CD4-positive, alpha-beta T cell treated with Interleukin-15 for 1 hour (primary cell): ENCODE measurements around the gene RPF1.
"Not testable (repeated sequence)": the region's sequence is repeated elsewhere in the genome, so short reads cannot be mapped to it uniquely, and the experiment has no call there.

Experiments
- DNase-seq: peaks from one replicate; pipeline ENCODE4 v3.0.0-alpha.2; 2020

RPF1 gene, protein sequence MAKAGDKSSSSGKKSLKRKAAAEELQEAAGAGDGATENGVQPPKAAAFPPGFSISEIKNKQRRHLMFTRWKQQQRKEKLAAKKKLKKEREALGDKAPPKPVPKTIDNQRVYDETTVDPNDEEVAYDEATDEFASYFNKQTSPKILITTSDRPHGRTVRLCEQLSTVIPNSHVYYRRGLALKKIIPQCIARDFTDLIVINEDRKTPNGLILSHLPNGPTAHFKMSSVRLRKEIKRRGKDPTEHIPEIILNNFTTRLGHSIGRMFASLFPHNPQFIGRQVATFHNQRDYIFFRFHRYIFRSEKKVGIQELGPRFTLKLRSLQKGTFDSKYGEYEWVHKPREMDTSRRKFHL

DNA sequence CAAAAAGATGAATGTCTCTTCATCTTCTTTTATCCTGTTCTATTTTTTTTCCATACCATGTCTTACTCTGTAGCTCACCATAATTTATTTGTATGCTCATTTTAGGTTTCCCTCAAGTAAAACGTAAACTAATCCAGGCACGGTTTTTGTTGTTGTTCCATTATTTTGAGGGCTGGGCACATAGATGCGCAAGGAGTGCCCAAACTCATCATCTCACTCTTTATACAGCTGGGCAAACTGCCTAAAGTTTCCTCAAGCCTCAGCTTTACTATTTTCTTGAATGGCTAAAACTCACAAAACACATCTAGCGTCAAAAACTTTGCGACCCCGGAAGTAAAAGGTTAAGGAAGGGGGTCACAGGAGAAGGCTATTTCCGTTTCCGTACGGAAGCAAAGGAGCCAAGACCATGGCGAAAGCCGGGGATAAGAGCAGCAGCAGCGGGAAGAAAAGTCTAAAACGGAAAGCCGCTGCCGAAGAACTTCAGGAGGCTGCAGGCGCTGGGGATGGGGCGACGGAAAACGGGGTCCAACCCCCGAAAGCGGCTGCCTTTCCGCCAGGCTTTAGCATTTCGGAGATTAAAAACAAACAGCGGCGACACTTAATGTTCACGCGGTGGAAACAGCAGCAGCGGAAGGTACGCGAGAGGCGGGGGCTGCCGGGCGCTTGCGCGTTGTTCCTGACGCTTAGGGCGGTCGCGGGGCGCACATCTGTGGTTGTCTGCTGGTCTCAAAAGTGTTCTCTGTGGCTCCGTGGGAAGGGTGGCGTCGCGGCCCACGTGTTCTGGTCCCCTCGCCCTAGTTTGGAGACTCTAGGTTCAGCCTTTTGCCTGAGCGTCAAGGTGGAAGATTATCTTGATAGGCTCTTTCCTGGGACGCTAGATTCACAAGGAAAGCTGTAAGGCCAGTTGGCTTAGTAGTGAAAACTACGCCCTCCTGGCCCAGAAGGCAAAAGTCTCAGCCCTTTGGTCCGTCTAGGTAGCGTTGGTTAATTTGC is at the start of gene RPF1:
Gene RPF1 (plus strand): TSS at position 391 of the 993 bp plus-strand sequence. CDS start 16 bp downstream, at position 407.
- DNase-seq = peak; percentile 80

DNA sequence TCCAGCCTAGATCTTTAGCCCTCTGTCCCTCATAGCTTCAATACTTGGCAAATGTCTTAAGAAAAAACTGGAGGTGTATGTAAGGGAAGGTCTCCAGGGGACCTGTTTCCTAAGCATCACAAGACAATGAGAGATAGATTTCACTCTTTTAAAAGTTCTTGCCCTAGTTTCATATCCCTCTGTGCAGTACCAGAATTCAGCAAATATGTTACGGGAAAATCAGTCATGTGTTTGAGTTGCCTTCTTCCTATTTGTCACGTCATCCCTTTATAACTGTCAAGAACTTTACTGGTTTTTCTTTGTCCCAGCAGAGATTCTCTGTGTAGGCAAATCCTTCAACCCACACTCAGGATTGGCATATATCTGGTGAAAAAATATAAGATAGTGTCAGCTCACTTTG is 48.5 kb upstream of the RPF1 start:
- DNase-seq = no peak

DNA sequence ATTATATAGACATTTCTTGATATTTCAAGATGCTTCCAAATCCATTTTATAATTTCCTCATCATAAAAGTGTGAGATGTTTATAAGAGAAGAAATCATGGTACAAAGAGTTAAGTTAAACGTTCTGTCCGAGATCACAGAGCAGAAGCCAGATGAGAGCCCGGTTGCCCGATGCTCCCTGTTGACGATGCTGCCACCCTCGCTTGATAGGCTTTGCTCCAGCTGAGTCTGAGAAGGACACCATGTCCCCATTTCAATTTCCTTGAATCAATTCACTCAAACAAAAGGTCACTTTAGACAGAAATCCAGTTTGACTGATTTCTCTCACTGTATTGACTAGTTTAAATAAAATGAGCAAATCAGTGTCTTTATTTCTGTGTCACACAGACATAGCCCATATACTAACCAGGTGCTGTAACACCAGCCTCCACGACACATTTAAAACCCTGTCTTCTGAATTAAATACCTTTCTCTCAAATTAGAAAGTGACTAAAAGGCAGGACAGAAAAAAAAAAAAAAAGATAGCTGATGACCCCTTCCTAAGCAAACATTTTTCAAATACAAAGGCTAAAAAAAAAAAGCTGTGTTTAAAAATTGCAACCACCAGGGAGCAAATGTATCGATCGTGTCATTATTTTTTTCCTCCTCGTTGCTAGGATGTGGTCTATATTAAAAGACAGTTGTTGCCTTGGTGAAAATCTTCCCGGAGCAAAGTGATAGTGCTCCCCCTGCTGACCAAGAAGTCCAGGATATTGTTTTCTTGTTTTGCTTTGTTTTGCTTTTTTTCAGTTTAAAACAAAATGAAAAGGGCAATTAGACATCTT is 45.6 kb upstream of the RPF1 start:
- peak; percentile 72 for DNase-seq

DNA sequence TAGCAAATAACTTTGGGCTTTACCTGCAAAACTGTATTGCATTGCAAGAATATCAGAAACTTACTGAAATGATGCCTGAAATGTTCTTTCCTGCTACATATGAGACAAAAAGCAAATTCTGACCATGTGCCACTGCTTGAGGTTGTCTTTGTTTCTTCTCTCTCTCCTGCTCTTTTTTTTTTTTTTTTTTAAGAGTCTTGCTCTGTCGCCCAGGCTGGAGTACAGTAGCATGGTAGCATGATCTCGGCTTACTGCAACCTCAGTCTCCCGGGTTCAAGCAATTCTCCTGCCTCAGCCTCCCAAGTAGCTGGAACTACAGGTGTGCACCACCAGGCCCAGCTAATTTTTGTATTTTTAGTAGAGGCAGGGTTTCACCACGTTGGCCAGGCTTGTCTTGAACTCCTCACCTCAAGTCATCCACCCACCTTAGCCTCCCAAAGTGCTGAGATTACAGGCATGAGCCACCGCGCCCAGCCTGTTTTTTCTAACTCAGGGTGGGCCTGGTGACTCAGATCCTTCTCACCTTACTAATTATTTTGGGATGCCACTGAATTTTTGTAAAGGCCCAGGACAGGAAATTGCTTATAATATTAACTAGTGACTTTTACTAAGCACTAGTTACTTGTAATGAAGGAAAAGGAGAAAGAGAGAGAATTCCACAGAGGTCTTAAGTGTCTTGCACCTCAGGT is 44.8 kb upstream of the RPF1 start:
- DNase-seq = no peak

DNA sequence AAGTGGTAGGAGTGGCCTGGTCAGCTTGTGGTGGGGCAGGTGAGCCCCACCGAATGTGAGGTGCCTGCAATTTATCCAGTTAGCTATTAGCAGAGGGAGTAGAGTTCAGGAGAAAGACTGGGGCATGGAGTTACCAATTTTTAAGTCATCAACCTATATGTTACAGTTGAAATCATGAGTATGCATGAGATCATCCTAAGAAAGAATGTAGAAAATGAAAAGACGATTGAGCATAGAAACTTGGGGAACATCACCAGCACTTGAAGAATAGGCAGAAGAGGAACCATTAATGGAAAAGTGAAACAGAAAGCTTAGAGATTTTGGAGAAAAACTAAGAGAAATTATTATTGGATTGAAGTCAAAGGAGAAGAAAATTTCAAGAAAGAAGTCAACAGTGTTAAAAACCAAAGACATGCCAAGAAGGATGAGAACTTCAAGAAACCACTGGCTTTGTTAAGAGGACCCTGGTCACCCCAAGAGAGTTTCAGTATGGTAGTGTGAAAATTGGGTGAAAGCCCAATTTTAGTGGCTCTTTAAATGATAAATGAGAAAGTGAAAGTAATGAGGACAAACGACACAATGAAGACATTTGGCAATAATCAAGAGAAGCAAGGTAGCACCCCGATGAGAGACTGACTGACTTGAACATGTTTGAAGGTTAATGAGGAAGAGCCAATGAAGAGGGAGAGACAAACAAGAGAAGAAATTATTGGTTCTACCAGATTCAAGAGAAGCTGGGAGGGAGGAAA is 44.1 kb upstream of the RPF1 start:
- no peak for DNase-seq

DNA sequence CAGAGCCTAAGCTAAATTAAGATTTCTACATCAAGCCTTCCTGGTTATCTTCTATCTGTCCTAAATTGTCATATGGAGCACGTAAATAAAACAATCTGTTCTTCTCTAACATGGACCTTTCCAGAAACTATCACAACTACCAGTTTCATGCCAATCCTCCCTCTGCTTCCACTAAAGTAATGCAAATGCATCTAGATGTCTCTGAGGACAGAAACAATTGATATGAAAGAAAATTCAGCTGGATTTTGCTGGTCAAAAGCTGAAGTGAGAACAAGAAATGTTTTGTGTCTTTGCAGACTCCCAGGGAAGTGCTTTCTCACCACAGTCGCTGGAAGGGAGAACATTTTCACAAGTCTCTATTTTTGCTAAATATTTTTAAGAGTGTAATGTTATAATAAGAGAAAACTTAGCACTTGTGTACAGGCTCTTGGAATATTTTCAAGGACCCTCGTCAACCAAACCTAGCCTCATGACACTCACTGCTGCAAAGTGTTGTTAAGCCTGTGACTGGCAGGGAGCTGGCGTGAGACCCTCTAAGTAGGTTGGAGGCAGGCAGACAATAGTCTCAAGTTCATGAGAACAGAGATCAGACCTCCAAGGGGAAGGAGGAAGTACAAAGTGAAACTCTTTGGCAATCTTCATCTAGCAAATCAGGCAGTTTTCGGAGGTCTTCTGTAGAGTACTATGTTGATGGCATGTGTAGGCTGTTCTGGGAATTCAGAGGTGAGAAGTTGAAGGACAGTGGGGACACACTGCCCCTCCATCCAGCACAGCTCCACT is 42.0 kb upstream of the RPF1 start:
- no peak for DNase-seq

DNA sequence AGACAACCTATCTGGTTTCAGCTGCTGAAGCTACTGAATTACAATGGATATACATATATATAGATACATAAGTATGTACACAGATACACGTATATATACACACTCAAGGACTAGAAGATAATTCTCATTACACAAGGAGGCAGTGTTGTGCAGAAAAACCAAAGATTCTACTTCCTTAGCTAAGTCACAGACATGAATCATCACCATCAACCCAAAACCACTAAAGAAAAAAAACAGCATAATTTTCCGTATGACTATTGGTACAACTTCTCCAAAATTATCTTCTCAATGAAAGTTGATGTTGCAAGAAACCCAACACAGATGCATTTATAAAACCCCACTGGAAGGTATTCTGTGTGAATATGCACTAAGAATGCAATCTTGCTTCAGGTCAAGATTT is 36.8 kb upstream of the RPF1 start:
- DNase-seq = no peak

DNA sequence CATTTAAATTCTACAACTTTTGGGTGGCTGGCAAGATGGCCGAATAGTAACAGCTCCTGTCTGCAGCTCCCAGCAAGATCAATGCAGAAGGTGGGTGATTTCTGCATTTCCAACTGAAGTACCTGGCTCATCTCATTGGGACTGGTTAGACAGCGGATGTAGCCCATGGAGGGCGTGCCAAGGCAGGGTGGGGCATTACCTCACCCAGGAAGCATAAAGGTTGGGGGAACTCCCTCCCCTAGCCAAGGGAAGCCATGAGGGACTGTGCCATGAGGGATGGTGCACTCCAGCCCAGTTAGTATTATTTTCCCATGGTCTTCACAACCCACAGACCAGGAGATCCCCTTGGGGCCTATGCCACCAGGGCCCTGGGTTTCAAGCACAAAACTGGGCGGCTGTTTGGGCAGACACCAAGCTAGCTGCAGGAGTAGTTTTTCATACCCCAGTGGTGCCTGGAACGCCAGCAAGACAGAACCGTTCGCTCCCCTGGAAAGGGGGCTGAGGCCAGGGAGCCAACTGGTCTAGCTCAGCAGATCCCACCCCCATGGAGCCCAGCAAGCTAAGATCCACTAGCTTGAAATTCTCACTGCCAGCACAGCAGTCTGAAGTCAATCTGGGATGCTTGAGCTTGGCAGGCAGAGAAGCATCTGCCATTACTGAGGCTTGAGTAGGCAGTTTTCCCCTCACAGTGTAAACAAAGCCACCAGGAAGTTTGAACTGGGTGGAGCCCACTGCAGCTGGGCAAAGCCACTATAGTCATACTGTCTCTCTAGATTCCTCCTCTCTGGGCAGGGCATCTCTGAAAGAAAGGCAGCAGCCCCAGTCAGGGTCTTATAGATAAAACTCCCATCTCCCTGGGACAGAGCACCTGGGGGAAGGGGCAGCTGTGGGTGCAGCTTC is 36.1 kb upstream of the RPF1 start:
- DNase-seq = not testable (repeated sequence)

DNA sequence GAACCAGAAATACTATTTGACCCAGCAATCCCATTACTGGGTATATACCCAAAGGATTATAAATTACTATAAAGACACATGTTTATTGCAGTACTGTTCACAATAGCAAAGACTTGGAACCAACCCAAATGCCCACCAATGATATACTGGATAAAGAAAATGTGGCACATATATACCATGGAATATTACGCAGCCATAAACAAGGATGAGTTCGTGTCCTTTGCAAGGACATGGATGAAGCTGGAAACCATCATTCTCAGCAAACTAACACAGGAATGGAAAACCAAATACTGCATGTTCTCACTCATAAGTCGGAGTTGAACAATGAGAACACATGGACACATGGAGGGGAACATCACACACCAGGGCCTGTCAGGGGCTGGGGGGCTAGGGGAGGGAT is 30.4 kb upstream of the RPF1 start:
- not testable (repeated sequence) for DNase-seq

DNA sequence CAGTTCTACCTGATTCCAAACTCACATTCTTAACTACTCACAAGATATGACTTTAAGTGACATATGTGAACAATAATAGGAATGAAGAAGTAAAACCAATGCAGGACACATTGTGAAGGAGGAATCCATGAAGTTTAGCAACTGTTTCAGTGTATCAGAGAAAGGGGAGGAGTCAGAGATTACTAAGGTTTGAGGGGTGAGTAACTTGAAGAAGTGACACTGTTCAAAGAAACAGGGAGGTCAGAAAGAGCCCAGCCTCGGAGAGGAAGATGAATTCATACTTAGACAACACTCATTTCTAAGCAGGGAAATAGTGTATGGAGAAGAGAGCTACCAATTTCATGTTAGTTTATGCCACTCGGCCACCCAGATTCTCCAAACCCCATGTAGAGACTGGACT is 28.2 kb upstream of the RPF1 start:
- DNase-seq = no peak

DNA sequence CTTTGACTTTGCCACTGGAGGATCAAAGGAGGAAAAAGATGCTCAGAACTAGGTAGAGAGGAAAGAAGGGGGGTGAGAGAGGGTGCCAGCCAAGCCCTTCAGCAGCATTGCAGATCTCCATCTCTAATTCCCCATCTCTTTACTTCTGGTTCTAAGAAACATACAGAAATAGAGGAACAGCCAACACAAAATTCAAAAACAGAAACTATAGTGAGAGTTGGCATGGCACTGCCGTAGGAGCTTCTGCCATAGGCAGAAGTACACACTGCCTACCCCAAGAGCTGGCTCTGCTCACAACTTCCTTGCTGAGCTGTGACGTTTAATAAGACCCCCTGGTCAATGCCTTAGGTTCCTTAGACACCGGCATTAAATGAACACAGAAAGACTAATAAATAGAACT is 26.6 kb upstream of the RPF1 start:
- no peak for DNase-seq

DNA sequence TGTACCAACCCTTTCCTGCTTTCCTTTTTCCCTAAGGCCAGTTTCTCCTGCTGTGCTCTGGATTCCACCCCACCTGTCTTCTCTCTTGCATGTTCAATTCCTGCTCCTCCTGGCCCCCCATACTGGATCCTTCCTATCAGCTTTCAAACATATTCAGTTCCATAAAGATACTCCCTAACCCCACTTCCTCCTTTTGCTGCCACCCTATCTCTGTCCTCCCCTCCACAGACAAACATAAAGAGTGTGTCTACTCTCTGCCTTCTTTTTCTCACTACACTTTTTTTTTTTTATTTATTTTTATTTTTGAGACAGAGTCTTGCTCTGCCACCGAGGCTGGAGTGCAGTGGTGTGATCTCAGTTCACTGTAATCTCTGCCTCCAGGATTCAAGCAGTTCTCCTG is 16.9 kb upstream of the RPF1 start:
- no peak for DNase-seq

DNA sequence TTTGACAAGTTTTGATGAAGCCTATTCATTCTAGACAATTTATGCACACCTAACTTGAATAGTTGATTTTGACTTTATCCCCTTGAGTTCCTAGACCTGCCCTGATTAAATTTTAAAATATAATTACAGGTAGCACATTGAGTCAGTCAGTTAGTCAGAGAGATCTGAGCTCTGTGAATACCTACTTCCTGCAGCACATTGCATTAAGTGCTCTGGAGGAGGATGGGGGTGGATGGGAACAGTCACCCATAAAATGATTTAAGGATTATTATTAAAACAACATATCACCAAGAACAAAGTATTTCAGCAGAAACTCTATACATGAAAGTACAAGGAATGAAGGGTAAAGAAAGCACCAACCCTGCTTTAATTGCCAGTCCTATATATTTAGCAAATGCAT is 11.8 kb upstream of the RPF1 start:
- no peak for DNase-seq

DNA sequence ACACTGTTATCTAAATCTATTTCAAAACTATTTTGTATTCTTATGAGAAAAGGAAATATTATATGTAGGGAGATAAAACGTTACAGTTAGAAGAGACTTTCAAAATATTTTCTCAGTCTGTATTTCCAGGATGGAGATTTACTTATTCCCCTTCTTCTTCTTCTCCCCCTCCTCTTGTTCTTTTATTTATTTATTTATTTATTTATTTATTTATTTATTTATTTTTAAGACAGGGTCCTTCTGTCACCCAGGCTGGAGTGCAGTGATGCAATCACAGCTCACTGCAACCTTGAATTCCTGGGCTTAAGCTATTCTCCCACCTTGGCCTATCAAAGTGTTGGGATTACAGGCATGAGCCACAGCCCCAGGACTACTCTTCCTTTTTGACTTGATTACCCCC is 2.8 kb upstream of the RPF1 start:
- DNase-seq = no peak

DNA sequence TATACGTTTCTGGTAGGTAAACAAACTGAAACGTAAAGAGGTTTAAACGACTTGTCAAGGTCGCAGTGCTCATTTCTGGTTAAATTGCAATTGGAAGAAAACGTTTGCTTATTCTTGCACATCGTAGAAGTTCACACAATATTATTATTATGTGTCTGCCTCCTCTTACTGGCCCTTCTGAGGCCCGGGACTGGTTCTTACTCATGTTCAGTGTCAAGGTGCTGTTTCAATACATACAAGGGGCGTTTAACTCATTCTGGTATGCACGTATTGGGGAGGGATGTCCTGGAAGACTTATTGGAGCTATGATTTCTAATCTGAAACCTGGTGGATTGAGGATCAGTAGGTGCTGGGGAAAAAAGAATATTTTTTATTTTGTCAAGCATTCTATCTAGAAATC is 932 bp downstream of the RPF1 start:
- no peak for DNase-seq

DNA sequence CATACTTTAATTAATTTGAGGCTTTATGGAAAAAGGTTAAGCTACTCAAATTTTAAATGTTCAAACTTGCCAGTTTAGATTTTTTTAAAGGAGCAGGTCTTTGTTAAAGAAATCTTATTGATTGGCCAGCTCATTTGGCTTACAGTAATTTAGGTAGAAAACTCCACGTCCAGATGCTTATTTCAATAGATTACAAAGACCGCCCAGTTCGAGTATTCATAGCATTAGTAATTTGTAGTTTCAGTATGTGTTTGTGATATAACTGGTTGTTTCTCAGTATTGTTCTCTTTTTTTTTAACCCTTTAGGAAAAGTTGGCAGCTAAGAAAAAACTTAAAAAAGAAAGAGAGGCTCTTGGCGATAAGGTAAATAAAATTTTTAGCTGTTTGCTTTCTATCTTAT is 1.6 kb downstream of the RPF1 start:
- no peak for DNase-seq

DNA sequence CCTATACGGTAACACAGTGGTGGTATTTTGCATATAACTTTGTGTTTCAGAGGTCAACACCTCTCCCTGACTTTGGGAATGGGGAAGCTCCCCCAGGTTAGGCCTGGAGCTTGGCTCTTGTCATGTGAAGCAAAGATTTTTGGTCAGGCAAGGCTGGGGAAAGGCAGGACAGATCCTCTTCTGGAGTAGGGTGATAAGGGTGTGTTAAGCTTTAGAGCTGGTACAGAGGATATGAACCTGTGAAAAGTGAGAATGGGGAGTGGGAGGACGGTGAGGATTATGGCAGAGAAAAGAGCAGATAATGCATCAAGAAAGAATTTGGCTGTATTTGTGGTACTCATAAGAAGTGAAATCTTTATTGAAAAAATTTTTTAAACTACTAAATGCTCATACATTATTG is 2.3 kb downstream of the RPF1 start:
- no peak for DNase-seq

DNA sequence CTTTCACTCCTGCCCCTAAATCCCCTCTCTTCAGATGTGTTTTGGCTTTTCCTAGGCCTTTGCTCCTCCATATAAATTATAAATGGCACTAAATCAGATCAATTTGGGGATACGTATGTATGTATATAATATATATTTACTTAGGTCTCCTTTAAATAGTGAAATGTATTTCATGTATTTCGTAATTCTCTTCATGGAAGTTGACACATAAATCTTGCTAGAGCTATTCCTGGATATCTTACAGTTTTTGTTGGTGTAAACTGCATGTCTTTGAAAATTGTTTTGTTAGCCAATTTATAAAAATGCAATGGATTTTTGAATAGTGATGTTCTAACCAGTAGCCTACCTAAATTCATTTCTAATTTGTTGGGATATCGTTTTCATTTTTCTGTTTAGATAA is 9.0 kb downstream of the RPF1 start:
- no peak for DNase-seq

DNA sequence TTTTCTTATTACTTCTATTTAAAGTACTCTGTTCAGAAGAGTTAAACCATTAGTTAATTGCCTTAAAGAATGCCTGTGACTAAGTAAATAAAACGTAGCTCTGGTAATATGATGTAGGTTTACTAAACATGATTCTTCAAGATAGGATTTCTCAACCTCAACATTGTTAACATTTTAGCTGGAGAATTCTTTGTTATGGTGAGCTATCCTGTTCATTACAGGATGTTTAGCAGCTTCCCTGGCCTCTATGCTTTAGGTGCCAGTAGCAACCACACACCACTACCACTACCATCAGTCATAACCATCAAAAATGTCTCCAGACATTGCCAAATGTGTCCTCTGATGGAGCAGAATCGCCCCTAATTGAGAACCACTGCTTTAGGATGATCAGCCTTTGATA is 10.7 kb downstream of the RPF1 start:
- no peak for DNase-seq

DNA sequence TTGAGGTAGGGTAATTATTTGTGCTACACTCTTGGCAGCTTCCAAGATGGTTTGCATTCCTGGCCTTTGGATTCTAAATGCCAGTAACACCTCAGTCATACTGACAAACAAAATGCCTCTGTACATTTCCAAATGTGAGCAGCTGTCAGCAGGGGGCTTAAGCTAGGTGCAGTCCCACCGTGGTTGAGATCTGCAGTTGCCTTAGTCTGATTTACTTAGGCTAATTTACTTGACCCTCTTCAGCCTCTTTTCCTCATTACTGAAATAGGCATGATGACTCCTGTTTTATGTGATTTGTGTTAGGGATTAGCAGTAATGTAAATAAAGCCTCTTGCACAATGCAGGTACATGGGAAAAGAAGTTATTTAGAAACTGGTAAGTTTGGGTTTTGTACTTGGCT is 13.7 kb downstream of the RPF1 start:
- DNase-seq = no peak
